Measurements from ENCODE around the gene PLEKHM3.

GRCh38 chr2:207867905-207868304 lies 157.4 kb downstream of the PLEKHM3 start:
- TF ChIP-seq EZH2 (IDR thresholded peaks at IDR 0.05; ENCODE audit: low read depth, unreplicated experiment) (no peak), CREB1 (CRISPR knock-in tag; IDR thresholded peaks at IDR 0.05; ENCODE audit: low read depth) (no peak), POLR2AphosphoS5 (IDR thresholded peaks at IDR 0.05; ENCODE audit: low read depth) (no peak), JUNB (IDR thresholded peaks at IDR 0.05; ENCODE audit: unreplicated experiment) (no peak), EZH2phosphoT487 (IDR thresholded peaks at IDR 0.05; ENCODE audit: unreplicated experiment) (no peak), ZNF331 (CRISPR knock-in tag; IDR thresholded peaks at IDR 0.05; ENCODE audit: low read depth) (no peak)
- TF ChIP-seq, protein P1, sequence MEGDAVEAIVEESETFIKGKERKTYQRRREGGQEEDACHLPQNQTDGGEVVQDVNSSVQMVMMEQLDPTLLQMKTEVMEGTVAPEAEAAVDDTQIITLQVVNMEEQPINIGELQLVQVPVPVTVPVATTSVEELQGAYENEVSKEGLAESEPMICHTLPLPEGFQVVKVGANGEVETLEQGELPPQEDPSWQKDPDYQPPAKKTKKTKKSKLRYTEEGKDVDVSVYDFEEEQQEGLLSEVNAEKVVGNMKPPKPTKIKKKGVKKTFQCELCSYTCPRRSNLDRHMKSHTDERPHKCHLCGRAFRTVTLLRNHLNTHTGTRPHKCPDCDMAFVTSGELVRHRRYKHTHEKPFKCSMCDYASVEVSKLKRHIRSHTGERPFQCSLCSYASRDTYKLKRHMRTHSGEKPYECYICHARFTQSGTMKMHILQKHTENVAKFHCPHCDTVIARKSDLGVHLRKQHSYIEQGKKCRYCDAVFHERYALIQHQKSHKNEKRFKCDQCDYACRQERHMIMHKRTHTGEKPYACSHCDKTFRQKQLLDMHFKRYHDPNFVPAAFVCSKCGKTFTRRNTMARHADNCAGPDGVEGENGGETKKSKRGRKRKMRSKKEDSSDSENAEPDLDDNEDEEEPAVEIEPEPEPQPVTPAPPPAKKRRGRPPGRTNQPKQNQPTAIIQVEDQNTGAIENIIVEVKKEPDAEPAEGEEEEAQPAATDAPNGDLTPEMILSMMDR (conservative IDR thresholded peaks at IDR 0.05; ENCODE audit: low read depth in 2 of 2): no peak

All from GM23338 (cell line).